ENCODE results near the gene CDH23. TPM values are rescaled to one million over a fixed set of nuclear protein-coding genes. Genes with fewer than 3 reads are reported as not detected.

The CDH23 gene
- polyA plus RNA-seq, 3 donors: 2.0 to 21.1 (median 15.5) TPM

GRCh38 chr10:71449026-71449425 lies 52.3 kb downstream of the CDH23 start:
- no peak overlapping the region for H3K27ac ChIP-seq (ENCODE audit: low read depth, low read length)
- 89 to 94% (median 90%) methylated on average over 5 of the region's 5 CpGs for WGBS, 3 donors

- 85 to 93% (median 93%) methylated on average over 14 of the region's 14 CpGs for WGBS, 3 donors
- H3K27ac ChIP-seq (ENCODE audit: low read depth, low read length): no peak overlapping the region
Measured at GRCh38 chr10:71451754-71452153, 55.0 kb downstream of the CDH23 start.

GRCh38 chr10:71453186-71453585 lies 56.5 kb downstream of the CDH23 start:
- 71 to 89% (median 87%) methylated on average over 12 of the region's 12 CpGs for WGBS, 3 donors

GRCh38 chr10:71454347-71454746 lies 57.6 kb downstream of the CDH23 start:
- WGBS, 3 donors: 74 to 84% (median 78%) methylated on average over 5 of the region's 5 CpGs
- H3K27ac ChIP-seq (ENCODE audit: low read depth, low read length): no peak overlapping the region

More at GRCh38 chr10:71453186-71453585, 56.5 kb downstream of the CDH23 start:
- H3K27ac ChIP-seq (ENCODE audit: low read depth, low read length): no peak overlapping the region

- 50 to 96% (median 70%) methylated on average over 2 of the region's 2 CpGs for WGBS, 3 donors
Measured at GRCh38 chr10:71455035-71455434, 58.3 kb downstream of the CDH23 start.

GRCh38 chr10:71456631-71457030 lies 59.9 kb downstream of the CDH23 start:
- 78 to 93% (median 87%) methylated on average over 3 of the region's 3 CpGs for WGBS, 3 donors

More at GRCh38 chr10:71455035-71455434, 58.3 kb downstream of the CDH23 start:
- no peak overlapping the region for H3K27ac ChIP-seq (ENCODE audit: low read depth, low read length)

GRCh38 chr10:71457908-71458307 lies 61.2 kb downstream of the CDH23 start:
- 60 to 74% (median 67%) methylated on average over 4 of the region's 4 CpGs for WGBS, 3 donors
- no peak overlapping the region for H3K27ac ChIP-seq (ENCODE audit: low read depth, low read length)

More at GRCh38 chr10:71456631-71457030, 59.9 kb downstream of the CDH23 start:
- H3K27ac ChIP-seq (ENCODE audit: low read depth, low read length): no peak overlapping the region

GRCh38 chr10:71458387-71458786 lies 61.7 kb downstream of the CDH23 start:
- 82 to 94% (median 84%) methylated on average over 2 of the region's 2 CpGs for WGBS, 3 donors

GRCh38 chr10:71459513-71459912 lies 62.8 kb downstream of the CDH23 start:
- 90 to 97% (median 94%) methylated on average over 5 of the region's 5 CpGs for WGBS, 3 donors
- no peak overlapping the region for H3K27ac ChIP-seq (ENCODE audit: low read depth, low read length)

More at GRCh38 chr10:71458387-71458786, 61.7 kb downstream of the CDH23 start:
- H3K27ac ChIP-seq (ENCODE audit: low read depth, low read length): no peak overlapping the region

- 86 to 89% (median 88%) methylated on average over 9 of the region's 9 CpGs for WGBS, 3 donors
- H3K27ac ChIP-seq (ENCODE audit: low read depth, low read length): no peak overlapping the region
Measured at GRCh38 chr10:71460615-71461014, 63.9 kb downstream of the CDH23 start.

- H3K27ac ChIP-seq (ENCODE audit: low read depth, low read length): no peak overlapping the region
- WGBS, 3 donors: 89 to 94% (median 92%) methylated on average over 13 of the region's 13 CpGs
Measured at GRCh38 chr10:71461457-71461856, 64.7 kb downstream of the CDH23 start.

GRCh38 chr10:71462062-71462935 lies 65.6 kb downstream of the CDH23 start:
- 66 to 85% (median 81%) methylated on average over 19 of the region's 19 CpGs for WGBS, 3 donors
- no peak overlapping the region for H3K27ac ChIP-seq (ENCODE audit: low read depth, low read length)

GRCh38 chr10:71463111-71463510 lies 66.4 kb downstream of the CDH23 start:
- no peak overlapping the region for H3K27ac ChIP-seq (ENCODE audit: low read depth, low read length)
- WGBS, 3 donors: 84 to 95% (median 92%) methylated on average over 7 of the region's 7 CpGs

- no peak overlapping the region for H3K27ac ChIP-seq (ENCODE audit: low read depth, low read length)
- WGBS, 3 donors: 58 to 82% (median 79%) methylated on average over 18 of the region's 18 CpGs
Measured at GRCh38 chr10:71465551-71466252, 69.0 kb downstream of the CDH23 start.

GRCh38 chr10:71466330-71466729 lies 69.6 kb downstream of the CDH23 start:
- H3K27ac ChIP-seq (ENCODE audit: low read depth, low read length): no peak overlapping the region
- WGBS, 3 donors: 86 to 92% (median 86%) methylated on average over 6 of the region's 6 CpGs

GRCh38 chr10:71467161-71467560 lies 70.4 kb downstream of the CDH23 start:
- WGBS, 3 donors: 89 to 94% (median 93%) methylated on average over 7 of the region's 7 CpGs
- H3K27ac ChIP-seq (ENCODE audit: low read depth, low read length): no peak overlapping the region

- no peak overlapping the region for H3K27ac ChIP-seq (ENCODE audit: low read depth, low read length)
- 87 to 93% (median 92%) methylated on average over 9 of the region's 9 CpGs for WGBS, 3 donors
Measured at GRCh38 chr10:71467569-71468362, 71.0 kb downstream of the CDH23 start.

GRCh38 chr10:71468363-71469094 lies 71.8 kb downstream of the CDH23 start:
- no peak overlapping the region for H3K27ac ChIP-seq (ENCODE audit: low read depth, low read length)
- 68 to 89% (median 78%) methylated on average over 9 of the region's 9 CpGs for WGBS, 3 donors
